Mesendoderm (in vitro differentiated cells): ENCODE data around the gene DBNDD2.

ENCODE experiments used
- DNase-seq: peaks from one replicate; pipeline ENCODE4 v3.0.0; 2013
- H2AK5ac ChIP-seq: 2 replicates; pipeline ENCODE4 v1.6.1; 2013; ENCODE audit warnings: low read length, inconsistent platforms
- H2BK120ac ChIP-seq: 2 replicates; pipeline ENCODE4 v1.6.1; 2013; ENCODE audit warnings: low read depth, mild to moderate bottlenecking, low read length, moderate library complexity, mixed read lengths
- H2BK15ac ChIP-seq: replicated peaks from 2 replicates; pipeline ENCODE4 v1.6.1; 2013; ENCODE audit warnings: low read depth, mild to moderate bottlenecking, moderate library complexity
- H2BK5ac ChIP-seq: 2 replicates; pipeline ENCODE4 v1.6.1; 2013; ENCODE audit warnings: low read length, inconsistent platforms
- H3K18ac ChIP-seq: 2 replicates; pipeline ENCODE4 v1.6.1; 2013; ENCODE audit warnings: mild to moderate bottlenecking, low read length, mixed read lengths
- H3K23ac ChIP-seq: one replicate; pipeline ENCODE4 v1.6.1; 2013; ENCODE audit warnings: low read length
- H3K27ac ChIP-seq: 2 replicates; pipeline ENCODE4 v1.5.1; 2013; ENCODE audit warnings: low read depth, mild to moderate bottlenecking, inconsistent platforms, low read length, moderate library complexity
- H3K27me3 ChIP-seq: 2 replicates; pipeline ENCODE4 v1.6.1; 2013; ENCODE audit warnings: low read length, control low read depth, mild to moderate bottlenecking, inconsistent platforms; ENCODE audit not compliant: insufficient read depth, poor library complexity
- H3K36me3 ChIP-seq: 2 replicates; pipeline ENCODE4 v1.6.1; 2013; ENCODE audit warnings: low read length, inconsistent platforms; ENCODE audit not compliant: control insufficient read depth, insufficient read depth
- H3K4ac ChIP-seq: one replicate; pipeline ENCODE4 v1.6.1; 2013; ENCODE audit warnings: low read depth, mild to moderate bottlenecking, low read length, moderate library complexity
- H3K4me1 ChIP-seq: 2 replicates; pipeline ENCODE4 v1.6.1; 2013; ENCODE audit warnings: low read depth, low read length, inconsistent platforms; ENCODE audit not compliant: control insufficient read depth
- H3K4me2 ChIP-seq: 2 replicates; pipeline ENCODE4 v1.6.1; 2013; ENCODE audit warnings: low read length
- H3K4me3 ChIP-seq: 2 replicates; pipeline ENCODE4 v1.5.1; 2013; ENCODE audit warnings: mild to moderate bottlenecking, low read length
- H3K56ac ChIP-seq: one replicate; pipeline ENCODE4 v1.6.1; 2013; ENCODE audit warnings: low read length
- H3K79me1 ChIP-seq: 2 replicates; pipeline ENCODE4 v1.6.1; 2013; ENCODE audit warnings: low read length, inconsistent platforms
- H3K79me2 ChIP-seq: 2 replicates; pipeline ENCODE4 v1.6.1; 2013; ENCODE audit warnings: mild to moderate bottlenecking, low read length; ENCODE audit not compliant: control insufficient read depth, insufficient read depth
- H3K9ac ChIP-seq: 2 replicates; pipeline ENCODE4 v1.6.1; 2013; ENCODE audit warnings: low read length, inconsistent platforms
- H4K5ac ChIP-seq: one replicate; pipeline ENCODE4 v1.6.1; 2013; ENCODE audit warnings: low read length
- H4K8ac ChIP-seq: one replicate; pipeline ENCODE4 v1.6.1; 2013; ENCODE audit warnings: low read depth, mild to moderate bottlenecking, control low read depth, low read length, moderate library complexity
- WGBS: extraction: QIAGEN DNeasy Blood & Tissue Kit; methylation state at CpG from one replicate; pipeline ENCODE4 v1.1.7; 2013; ENCODE audit warnings: low lambda C conversion rate, missing lambda C conversion rate; ENCODE audit not compliant: insufficient coverage; ENCODE audit errors: extremely low coverage; 5-methylcytosine and 5-hydroxymethylcytosine counted together
- small RNA-seq: library from polyadenylated mRNA; stranded (forward); fragments of <200 nt; extraction: miRNeasy Mini kit (QIAGEN cat#:217004); gene quantifications from one replicate; pipeline ENCODE3, GENCODE V24; 2013; ENCODE audit not compliant: insufficient read depth

The DBNDD2 gene

GRCh38 chr20:45459606-45460005, 51.5 kb downstream of the DBNDD2 start:
- WGBS, result no CpG with 5 or more reads among the region's 5 CpGs
- Histone ChIP-seq H3K36me3 (no peaks in the 10 kb centered on the region), H2BK15ac (no peak overlapping the region), H3K4me3 (no peak overlapping the region), H3K4ac (no peak overlapping the region), H3K23ac (no peak overlapping the region), H4K5ac (no peak overlapping the region), H2AK5ac (no peak overlapping the region), H3K79me2 (no peaks in the 10 kb centered on the region), H2BK5ac (no peak overlapping the region), H2BK120ac (no peak overlapping the region), H3K27me3 (no peaks in the 10 kb centered on the region), H3K4me2 (no peak overlapping the region), H3K27ac (no peak overlapping the region), H3K56ac (no peak overlapping the region), H3K9ac (no peak overlapping the region), H3K79me1 (no peaks in the 10 kb centered on the region), H4K8ac (no peak overlapping the region), H3K4me1 (peaks cover 6% of the 10 kb centered on the region), H3K18ac (no peak overlapping the region)
- no peak for DNase-seq

Small RNA genes lying within 50 kb of the gene (small RNA-seq; reads per million reads assigned to genes)
- 0.54 reads per million for gene MIR6812
